Osteoblast (primary cell): ENCODE results near the gene HES2. TPM values are rescaled to one million over a fixed set of nuclear protein-coding genes. Genes with fewer than 3 reads are reported as not detected.

Experiments used
- DNase-seq: peaks from one replicate; pipeline ENCODE4 v3.0.0; 2011; ENCODE audit warnings: low spot score, mixed read lengths; ENCODE audit not compliant: insufficient read length; ENCODE audit errors: missing footprints
- H2AFZ ChIP-seq: 2 replicates; pipeline ENCODE4 v1.6.0; 2011; ENCODE audit warnings: mild to moderate bottlenecking, low read length
- H3K27ac ChIP-seq: 2 replicates; pipeline ENCODE4 v1.5.1; 2011; ENCODE audit warnings: mild to moderate bottlenecking, low read depth, low read length, moderate library complexity
- H3K27me3 ChIP-seq: 2 replicates; pipeline ENCODE4 v1.6.0; 2012; ENCODE audit warnings: mild to moderate bottlenecking, control low read depth, inconsistent platforms, low read length, moderate library complexity; ENCODE audit not compliant: insufficient read depth
- H3K36me3 ChIP-seq: 2 replicates; pipeline ENCODE4 v1.5.1; 2011; ENCODE audit warnings: mild to moderate bottlenecking, low read length, control low read depth, moderate library complexity; ENCODE audit not compliant: insufficient read depth
- H3K4me1 ChIP-seq: 2 replicates; pipeline ENCODE4 v1.5.1; 2011; ENCODE audit warnings: mild to moderate bottlenecking, low read length, control low read depth, moderate library complexity; ENCODE audit not compliant: insufficient read depth
- H3K4me2 ChIP-seq: 2 replicates; pipeline ENCODE4 v1.6.0; 2011; ENCODE audit warnings: mild to moderate bottlenecking, low read length; ENCODE audit not compliant: insufficient read depth
- H3K4me3 ChIP-seq: fragments of 200-600 bp; sonication (generic); 3 replicates; pipeline ENCODE4 v1.5.1; 2012; ENCODE audit warnings: mild to moderate bottlenecking, low read length, inconsistent platforms; ENCODE audit not compliant: insufficient read depth
- H3K79me2 ChIP-seq: 2 replicates; pipeline ENCODE4 v1.6.0; 2012; ENCODE audit warnings: mild to moderate bottlenecking, low read length, control low read depth, inconsistent platforms; ENCODE audit not compliant: insufficient read depth
- H3K9me3 ChIP-seq: 2 replicates; pipeline ENCODE4 v1.5.1; 2011; ENCODE audit warnings: low read depth, low read length, control low read depth
- H4K20me1 ChIP-seq: 2 replicates; pipeline ENCODE4 v1.6.0; 2012; ENCODE audit warnings: mild to moderate bottlenecking, low read length, control low read depth; ENCODE audit not compliant: insufficient read depth
- CTCF ChIP-seq: IDR thresholded peaks from 2 replicates; pipeline ENCODE4 v1.5.1; 2011; ENCODE audit warnings: mild to moderate bottlenecking, low read depth, low read length, moderate library complexity; ENCODE audit errors: extremely low read depth
- total RNA-seq: library from RNA; depleted of rRNA; stranded (reverse); fragments of >200 nt; gene quantifications from 2 replicates; pipeline ENCODE4 v1.2.3, GENCODE V29; 2012

Gene HES2
- total RNA-seq, 1 donor = not detected

GRCh38 chr1:6417961-6418667 lies 1.6 kb downstream of the HES2 start:
- no peaks in the 10 kb centered on the region for H3K9me3 ChIP-seq
- no peak overlapping the region for H3K4me3 ChIP-seq
- DNase-seq = peak; percentile 91
- H4K20me1 ChIP-seq = peaks cover under 1% of the 10 kb centered on the region
- H3K27ac ChIP-seq = no peak overlapping the region
- peaks cover 86% of the 10 kb centered on the region for H3K27me3 ChIP-seq
- H2AFZ ChIP-seq = no peak overlapping the region
- peaks cover 12% of the 10 kb centered on the region for H3K4me1 ChIP-seq
- H3K79me2 ChIP-seq = no peaks in the 10 kb centered on the region
- H3K4me2 ChIP-seq = no peak overlapping the region
- no peak for TF ChIP-seq CTCF
- H3K36me3 ChIP-seq = no peaks in the 10 kb centered on the region

- no peak overlapping the region for H3K4me2 ChIP-seq
- no peaks in the 10 kb centered on the region for H4K20me1 ChIP-seq
- no peaks in the 10 kb centered on the region for H3K79me2 ChIP-seq
- peaks cover 6% of the 10 kb centered on the region for H3K4me1 ChIP-seq
- H3K36me3 ChIP-seq = no peaks in the 10 kb centered on the region
- DNase-seq = peak; percentile 80
- H3K4me3 ChIP-seq = no peak overlapping the region
- H3K9me3 ChIP-seq = no peaks in the 10 kb centered on the region
- no peak overlapping the region for H3K27ac ChIP-seq
- no peak for TF ChIP-seq CTCF
- peaks cover 85% of the 10 kb centered on the region for H3K27me3 ChIP-seq
- no peak overlapping the region for H2AFZ ChIP-seq
Measured at GRCh38 chr1:6416906-6417305, 2.8 kb downstream of the HES2 start.

GRCh38 chr1:6416295-6416656 lies 3.4 kb downstream of the HES2 start:
- Histone ChIP-seq H3K36me3 (no peaks in the 10 kb centered on the region), H2AFZ (no peak overlapping the region), H3K4me3 (no peak overlapping the region), H3K9me3 (no peaks in the 10 kb centered on the region), H3K27me3 (peaks cover 81% of the 10 kb centered on the region), H3K4me2 (no peak overlapping the region), H4K20me1 (no peaks in the 10 kb centered on the region), H3K27ac (no peak overlapping the region), H3K79me2 (no peaks in the 10 kb centered on the region), H3K4me1 (peaks cover 6% of the 10 kb centered on the region)
- TF ChIP-seq CTCF = no peak
- DNase-seq = peak; percentile 49

- Histone ChIP-seq H2AFZ (peak overlapping the region; percentile 76), H3K27me3 (peaks cover 76% of the 10 kb centered on the region), H3K4me3 (no peak overlapping the region)
Measured at GRCh38 chr1:6414881-6415626, 4.7 kb downstream of the HES2 start.

More at GRCh38 chr1:6414881-6415626, 4.7 kb downstream of the HES2 start:
- Histone ChIP-seq H3K4me1 (peaks cover 6% of the 10 kb centered on the region), H4K20me1 (no peaks in the 10 kb centered on the region), H3K27ac (no peak overlapping the region), H3K79me2 (no peaks in the 10 kb centered on the region), H3K36me3 (no peaks in the 10 kb centered on the region), H3K9me3 (no peaks in the 10 kb centered on the region), H3K4me2 (peak overlapping the region; percentile 42)
- no peak for TF ChIP-seq CTCF
- no peak for DNase-seq
